Mesodermal cell (in vitro differentiated cells): ENCODE measurements around the gene KIR2DL3.
"Not testable (repeated sequence)": the region's sequence is repeated elsewhere in the genome, so short reads cannot be mapped to it uniquely, and the experiment has no call there.

Experiments
- H3K27ac ChIP-seq: 2 replicates; pipeline ENCODE4 v1.7.0; 2013; ENCODE audit warnings: mild to moderate bottlenecking, low read depth, low read length, moderate library complexity; ENCODE audit not compliant: severe bottlenecking
- H3K36me3 ChIP-seq: 2 replicates; pipeline ENCODE4 v1.7.1; 2013; ENCODE audit warnings: mild to moderate bottlenecking, low read length, moderate library complexity; ENCODE audit not compliant: control insufficient read depth, insufficient read depth
- H3K4me1 ChIP-seq: one replicate; pipeline ENCODE4 v1.7.1; 2013; ENCODE audit warnings: mild to moderate bottlenecking, low read length; ENCODE audit not compliant: insufficient read depth, control insufficient read depth, poor library complexity, severe bottlenecking
- H3K4me3 ChIP-seq: 2 replicates; pipeline ENCODE4 v1.7.0; 2013; ENCODE audit warnings: low read length, control low read depth, mild to moderate bottlenecking; ENCODE audit not compliant: insufficient read depth, poor library complexity, severe bottlenecking; ENCODE audit errors: extremely low read depth
- H3K9me3 ChIP-seq: 2 replicates; pipeline ENCODE4 v1.7.1; 2013; ENCODE audit warnings: mild to moderate bottlenecking, low read length, moderate library complexity; ENCODE audit not compliant: control insufficient read depth
- WGBS, 2 experiments: methylation state at CpG; one replicate each; pipeline ENCODE4 v1.1.5; 2013; ENCODE audit warnings: missing lambda C conversion rate in 2 of 2; ENCODE audit not compliant: insufficient coverage in 2 of 2; 5-methylcytosine and 5-hydroxymethylcytosine counted together

Gene KIR2DL3

DNA sequence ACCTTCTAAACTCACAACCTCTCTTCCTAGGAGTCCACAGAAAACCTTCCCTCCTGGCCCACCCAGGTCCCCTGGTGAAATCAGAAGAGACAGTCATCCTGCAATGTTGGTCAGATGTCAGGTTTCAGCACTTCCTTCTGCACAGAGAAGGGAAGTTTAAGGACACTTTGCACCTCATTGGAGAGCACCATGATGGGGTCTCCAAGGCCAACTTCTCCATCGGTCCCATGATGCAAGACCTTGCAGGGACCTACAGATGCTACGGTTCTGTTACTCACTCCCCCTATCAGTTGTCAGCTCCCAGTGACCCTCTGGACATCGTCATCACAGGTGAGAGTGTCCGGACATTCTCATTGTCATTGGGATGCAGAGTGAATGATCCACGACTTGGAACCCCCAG, 3.6 kb downstream of the KIR2DL3 start:
- not testable (repeated sequence) for H3K36me3 ChIP-seq, H3K27ac ChIP-seq, H3K4me3 ChIP-seq, H3K4me1 ChIP-seq
- 43 to 56% methylated on average over 5 of the region's 5 CpGs for WGBS, 2 experiments
- H3K9me3 ChIP-seq, result peaks cover 19% of the 10 kb centered on the region

DNA sequence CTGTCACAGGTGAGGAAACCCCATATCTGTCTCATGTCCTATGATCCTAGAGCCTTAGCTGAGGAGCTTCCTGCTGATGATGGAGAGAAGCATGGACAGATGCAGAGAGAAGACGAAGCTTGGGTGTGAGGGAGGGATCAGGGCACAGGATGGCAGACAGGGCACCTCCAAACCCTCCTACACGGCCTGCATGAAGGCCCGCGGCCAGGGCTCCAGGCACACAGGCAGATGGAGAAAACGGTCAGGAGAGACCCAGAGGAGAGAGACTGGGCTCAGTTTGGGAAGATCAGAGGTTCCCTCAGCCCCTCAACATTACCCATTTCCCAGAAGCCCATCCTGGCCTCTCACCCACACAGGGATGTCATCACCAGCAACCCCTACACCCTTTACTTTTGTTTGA, 5.8 kb downstream of the KIR2DL3 start:
- not testable (repeated sequence) for H3K36me3 ChIP-seq, H3K4me3 ChIP-seq, H3K4me1 ChIP-seq, H3K27ac ChIP-seq
- 33% methylated on average over 1 of the region's 5 CpGs; no CpG with 5 or more reads in 1 of the 2 experiments for WGBS, 2 experiments
- H3K9me3 ChIP-seq, result peaks cover 15% of the 10 kb centered on the region

DNA sequence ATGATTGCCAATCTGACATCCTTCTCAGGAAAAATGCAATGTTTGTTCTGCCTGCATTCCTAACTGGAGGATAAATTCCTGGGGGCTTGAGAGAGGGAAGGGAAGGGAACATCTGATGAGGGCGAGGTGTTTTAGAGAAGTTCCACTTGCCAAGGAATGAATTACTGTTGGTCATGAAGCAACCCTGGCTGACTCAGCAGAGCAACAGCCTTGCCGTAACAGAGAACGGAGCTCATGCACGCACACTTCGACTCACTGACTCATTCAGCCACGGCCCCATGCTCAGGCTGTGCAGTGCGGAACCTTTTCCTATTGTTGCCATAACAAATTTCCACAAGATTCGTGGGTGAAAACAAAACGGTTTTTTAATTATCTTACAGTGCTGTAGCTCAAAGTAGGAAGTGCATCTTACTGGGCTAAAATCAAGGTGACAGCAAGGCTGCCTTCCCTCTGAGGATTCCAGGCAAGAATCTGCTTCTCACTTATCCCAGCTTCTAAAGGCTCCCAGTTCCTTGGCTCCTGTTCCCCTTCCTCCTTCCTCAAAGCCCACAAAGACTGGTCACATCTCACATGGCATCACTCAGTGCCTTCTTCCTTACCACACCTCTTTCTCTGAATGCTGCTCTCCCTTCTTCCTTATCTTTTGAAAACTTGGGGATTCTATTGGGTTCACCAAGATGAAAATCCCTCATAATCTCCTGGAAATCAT, 9.5 kb downstream of the KIR2DL3 start:
- not testable (repeated sequence) for H3K9me3 ChIP-seq, H3K4me1 ChIP-seq, H3K4me3 ChIP-seq, H3K27ac ChIP-seq, H3K36me3 ChIP-seq
- 75 to 91% methylated on average over 4 to 7 of the region's 9 CpGs for WGBS, 2 experiments

GRCh38 chr19:54750276-54750675, 12.0 kb downstream of the KIR2DL3 start:
- not testable (repeated sequence) for H3K27ac ChIP-seq, H3K36me3 ChIP-seq, H3K4me3 ChIP-seq, H3K4me1 ChIP-seq, H3K9me3 ChIP-seq
- 26 to 31% methylated on average over 3 to 4 of the region's 6 CpGs for WGBS, 2 experiments

- H3K36me3 ChIP-seq, H3K4me1 ChIP-seq, H3K9me3 ChIP-seq, H3K4me3 ChIP-seq, H3K27ac ChIP-seq: not testable (repeated sequence)
- WGBS, 2 experiments, result 73% methylated on average over 5 of the region's 12 CpGs; no CpG with 5 or more reads in 1 of the 2 experiments
Observed at GRCh38 chr19:54756204-54757110, 18.1 kb downstream of the KIR2DL3 start.

GRCh38 chr19:54758577-54758976, 20.3 kb downstream of the KIR2DL3 start:
- H3K36me3 ChIP-seq, H3K27ac ChIP-seq, H3K4me3 ChIP-seq, H3K4me1 ChIP-seq, H3K9me3 ChIP-seq: not testable (repeated sequence)
- WGBS, 2 experiments, result 38 to 58% methylated on average over 2 to 4 of the region's 6 CpGs

DNA sequence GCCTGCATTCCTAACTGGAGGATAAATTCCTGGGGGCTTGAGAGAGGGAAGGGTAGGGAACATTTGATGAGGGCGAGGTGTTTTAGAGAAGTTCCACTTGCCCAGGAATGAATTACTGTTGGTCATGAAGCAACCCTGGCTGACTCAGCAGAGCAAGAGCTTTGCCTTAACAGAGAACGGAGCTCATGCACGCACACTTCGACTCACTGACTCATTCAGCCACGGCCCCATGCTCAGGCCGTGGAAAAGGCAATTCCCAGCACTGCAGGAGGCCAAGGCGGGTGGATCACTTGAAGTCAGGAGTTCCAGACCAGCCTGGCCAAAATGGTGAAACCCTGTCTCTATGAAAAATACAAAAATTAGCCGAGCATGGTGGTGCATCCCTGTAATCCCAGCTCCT, 25.9 kb downstream of the KIR2DL3 start:
- H3K4me3 ChIP-seq, H3K4me1 ChIP-seq, H3K36me3 ChIP-seq, H3K9me3 ChIP-seq, H3K27ac ChIP-seq: not testable (repeated sequence)
- 47 to 68% methylated on average over 4 to 5 of the region's 8 CpGs for WGBS, 2 experiments

GRCh38 chr19:54766464-54766863, 28.2 kb downstream of the KIR2DL3 start:
- H3K36me3 ChIP-seq, H3K9me3 ChIP-seq, H3K27ac ChIP-seq, H3K4me1 ChIP-seq, H3K4me3 ChIP-seq: not testable (repeated sequence)
- no CpG with 5 or more reads among the region's 4 CpGs for WGBS, 2 experiments

DNA sequence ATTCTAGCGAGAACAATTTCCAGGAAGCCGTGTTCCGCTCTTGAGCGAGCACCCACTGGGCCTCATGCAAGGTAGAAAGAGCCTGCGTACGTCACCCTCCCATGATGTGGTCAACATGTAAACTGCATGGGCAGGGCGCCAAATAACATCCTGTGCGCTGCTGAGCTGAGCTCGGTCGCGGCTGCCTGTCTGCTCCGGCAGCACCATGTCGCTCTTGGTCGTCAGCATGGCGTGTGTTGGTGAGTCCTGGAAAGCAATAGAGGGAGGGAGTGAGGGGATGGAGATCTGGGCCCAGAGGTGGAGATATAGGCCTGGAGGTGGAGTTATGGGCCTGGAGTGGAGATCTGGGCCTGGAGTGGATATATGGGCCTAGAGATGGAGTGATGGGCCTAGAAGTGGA, 31.3 kb downstream of the KIR2DL3 start, which contains the start of gene KIR2DL1:
KIR2DL1 (plus strand) TSS at position 148 of the 400 bp plus-strand sequence; CDS start at position 206, 58 bp downstream.
- not testable (repeated sequence) for H3K4me1 ChIP-seq, H3K36me3 ChIP-seq, H3K4me3 ChIP-seq, H3K27ac ChIP-seq, H3K9me3 ChIP-seq
- WGBS, 2 experiments, result 87 to 91% methylated on average over 7 to 9 of the region's 15 CpGs

DNA sequence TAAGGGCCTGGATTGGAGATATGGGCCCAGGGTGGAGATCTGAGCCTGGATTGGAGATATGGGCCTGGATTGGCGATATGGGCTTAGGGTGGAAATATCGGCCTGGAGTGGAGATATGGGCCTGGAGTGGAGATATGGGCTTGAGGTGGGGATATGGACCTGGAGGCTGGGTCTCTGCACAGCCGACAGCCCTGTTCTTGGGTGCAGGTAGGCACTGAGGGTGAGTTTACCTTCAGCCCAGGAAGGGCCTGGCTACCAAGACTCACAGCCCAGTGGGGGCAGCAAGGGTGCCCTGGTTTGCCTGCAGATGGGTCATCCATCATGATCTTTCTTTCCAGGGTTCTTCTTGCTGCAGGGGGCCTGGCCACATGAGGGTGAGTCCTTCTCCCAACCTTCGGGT, 32.2 kb downstream of the KIR2DL3 start:
- not testable (repeated sequence) for H3K4me1 ChIP-seq, H3K27ac ChIP-seq, H3K36me3 ChIP-seq, H3K9me3 ChIP-seq, H3K4me3 ChIP-seq
- WGBS, 2 experiments, result 100% methylated on average over 1 to 2 of the region's 4 CpGs
